ENCODE measurements around the gene COLEC12. TPM values are rescaled to one million over a fixed set of nuclear protein-coding genes. Genes with fewer than 3 reads are reported as not detected.

The COLEC12 gene
- total and polyA plus RNA-seq, 10 of the 15 experiments (the other 5 are each of a cell fraction or from before 2014, with no cell fraction given) = 0.04 to 0.05 TPM; not detected in 8

- no peak for DNase-seq (ENCODE audit: low read depth, low spot score)
- no peak overlapping the region for H3K4me2 ChIP-seq (ENCODE audit: control insufficient read depth, insufficient read depth)
- ChIA-PET CTCF (interaction anchor here (0.6 kb wide), 1 partner anchor 198 kb away, joined by 3 read pairs; no protein-coding TSS in a partner anchor), SMC1A (ENCODE audit: uncharacterized antibody, unreplicated experiment) (no interaction called here), POLR2A (no interaction called here), RAD21 (ENCODE audit: unreplicated experiment) (no interaction called here)
- no peaks in the 10 kb centered on the region for H3K79me2 ChIP-seq (ENCODE audit: control insufficient read depth, insufficient read depth, low read length)
- H3K27me3 ChIP-seq (replicated peaks in 1 of 2; ENCODE audit: control insufficient read depth in 2 of 2, insufficient read depth in 2 of 2, low read length in 1 of 2) = no peaks in the 10 kb centered on the region; a peak in 1 of 4 replicates
- no peak overlapping the region for H2AFZ ChIP-seq (ENCODE audit: control insufficient read depth, low read depth, low read length)
- no peak overlapping the region for H3K9ac ChIP-seq (ENCODE audit: control insufficient read depth, insufficient read depth, low read length)
- H3K9me3 ChIP-seq (replicated peaks; ENCODE audit: control insufficient read depth, insufficient read depth, low read length) = no peaks in the 10 kb centered on the region; the same call in 2 of the 3 replicates
- no peak for FAIRE-seq
- intact Hi-C loops (cut with micrococcal nuclease; ENCODE audit: unreplicated experiment) = no loop called here
- no peaks in the 10 kb centered on the region for H3K36me3 ChIP-seq (ENCODE audit: control insufficient read depth in 2 of 2, insufficient read depth in 2 of 2, low read length in 1 of 2)
- H3K4me1 ChIP-seq (ENCODE audit: control insufficient read depth, insufficient read depth, low read length) = no peaks in the 10 kb centered on the region
- H3K27ac ChIP-seq (ENCODE audit: control insufficient read depth, insufficient read depth) = no peak overlapping the region
- ATAC-seq = no peak
- no peak for TF ChIP-seq E2F8 (IDR thresholded peaks at IDR 0.05; ENCODE audit: low read depth, partially characterized antibody)
- TF ChIP-seq MTA3 (IDR thresholded peaks at IDR 0.05; ENCODE audit: borderline replicate concordance, low read length) = no peak
- no peak for TF ChIP-seq KDM1A (IDR thresholded peaks at IDR 0.05; ENCODE audit: borderline replicate concordance)
- WGBS (ENCODE audit: insufficient coverage, insufficient replicate concordance, low lambda C conversion rate, missing lambda C conversion rate) = 56% methylated on average over 5 of the region's 5 CpGs
- no peaks in the 10 kb centered on the region for H4K20me1 ChIP-seq (ENCODE audit: control insufficient read depth, insufficient read depth)
- no TSS peak for BruUV-seq (replicated peaks)
- H3K4me3 ChIP-seq = no peak overlapping the region
- in situ Hi-C loops (cut with MboI) = no loop called here
Observed at GRCh38 chr18:400456-400855, 100.0 kb downstream of the COLEC12 start.

- Histone ChIP-seq H3K36me3 (ENCODE audit: control insufficient read depth in 2 of 2, insufficient read depth in 2 of 2, low read length in 1 of 2) (no peaks in the 10 kb centered on the region), H3K9me3 (replicated peaks; ENCODE audit: control insufficient read depth, insufficient read depth, low read length) (no peaks in the 10 kb centered on the region; the same call in 2 of the 3 replicates), H3K4me2 (ENCODE audit: control insufficient read depth, insufficient read depth) (no peak overlapping the region), H3K27ac (ENCODE audit: control insufficient read depth, insufficient read depth) (no peak overlapping the region), H4K20me1 (ENCODE audit: control insufficient read depth, insufficient read depth) (no peaks in the 10 kb centered on the region), H2AFZ (ENCODE audit: control insufficient read depth, low read depth, low read length) (no peak overlapping the region), H3K9ac (ENCODE audit: control insufficient read depth, insufficient read depth, low read length) (no peak overlapping the region), H3K4me3 (no peak overlapping the region), H3K79me2 (ENCODE audit: control insufficient read depth, insufficient read depth, low read length) (no peaks in the 10 kb centered on the region), H3K27me3 (replicated peaks in 1 of 2; ENCODE audit: control insufficient read depth in 2 of 2, insufficient read depth in 2 of 2, low read length in 1 of 2) (no peaks in the 10 kb centered on the region; a peak in 1 of 4 replicates), H3K4me1 (ENCODE audit: control insufficient read depth, insufficient read depth, low read length) (no peaks in the 10 kb centered on the region)
- SMC1A ChIA-PET (ENCODE audit: uncharacterized antibody, unreplicated experiment) = no interaction called here
- POLR2A ChIA-PET = interaction anchor here (0.7 kb wide), 1 partner anchor 11 kb away, joined by 3 read pairs; no protein-coding TSS in a partner anchor
- CTCF ChIA-PET = interaction anchor here (0.6 kb wide), 1 partner anchor 199 kb away, joined by 3 read pairs; no protein-coding TSS in a partner anchor
- 37% methylated on average over 10 of the region's 10 CpGs for WGBS (ENCODE audit: insufficient coverage, insufficient replicate concordance, low lambda C conversion rate, missing lambda C conversion rate)
- ATAC-seq = no peak
- no peak for DNase-seq (ENCODE audit: low read depth, low spot score)
- RAD21 ChIA-PET (ENCODE audit: unreplicated experiment) = no interaction called here
- BruUV-seq (replicated peaks) = no TSS peak
- no peak for FAIRE-seq
- intact Hi-C loops (cut with micrococcal nuclease; ENCODE audit: unreplicated experiment) (no loop called here), in situ Hi-C loops (cut with MboI) (no loop called here)
- TF ChIP-seq MAX (IDR thresholded peaks at IDR 0.05; ENCODE audit: low read depth, low read length) (no peak), CHD1 (IDR thresholded peaks at IDR 0.05; ENCODE audit: low read depth, low read length) (no peak), ZBTB33 (IDR thresholded peaks at IDR 0.05) (no peak), HCFC1 (IDR thresholded peaks at IDR 0.05; ENCODE audit: low read length) (no peak), SIN3A (IDR thresholded peaks at IDR 0.05; ENCODE audit: low read depth, low read length) (no peak), MLLT1 (IDR thresholded peaks at IDR 0.05) (no peak), CREM (IDR thresholded peaks at IDR 0.05; ENCODE audit: low read depth) (no peak), POU2F2 (IDR thresholded peaks at IDR 0.05; ENCODE audit: borderline replicate concordance, low read depth, low read length) (no peak)
Observed at GRCh38 chr18:399631-400135, 100.8 kb downstream of the COLEC12 start.

Measured in GM12878 (cell line).